Measurements from ENCODE around the gene ZNF668. TPM values are rescaled to one million over a fixed set of nuclear protein-coding genes. Genes with fewer than 3 reads are reported as not detected.

Gene ZNF668
- total and polyA plus RNA-seq, 2 of the 4 experiments (the other 2 are of a cell fraction), result 4.5 to 11.6 TPM

GRCh38 chr16:31063843-31064611, 10.0 kb downstream of the ZNF668 start:
- DNase-seq (no peak), ATAC-seq (ENCODE audit: low read depth) (no peak)
- Histone ChIP-seq H4K8ac (ENCODE audit: low read depth in 2 of 2, low read length in 2 of 2) (peak overlapping the region; percentile 68 to 100), H2BK120ac (ENCODE audit: low read depth, low read length) (peak overlapping the region; percentile 96), H3K14ac (replicated peaks; ENCODE audit: low read depth, low read length) (peak overlapping the region; percentile 98), H3K4ac (ENCODE audit: low read depth, low read length) (peak overlapping the region; percentile 100), H2BK20ac (ENCODE audit: low read depth, low read length) (peak overlapping the region; percentile 92), H3K27ac (ENCODE audit: insufficient read depth, low read length) (peak overlapping the region; percentile 77), H3K4me1 (ENCODE audit: control insufficient read depth, insufficient read depth, low read length) (peaks cover 12% of the 10 kb centered on the region), H3K4me3 (ENCODE audit: insufficient read depth, low read depth, low read length) (no peak overlapping the region), H2AK5ac (ENCODE audit: low read depth, low read length) (peak overlapping the region; percentile 99), H2BK15ac (ENCODE audit: low read depth, low read length) (peak overlapping the region; percentile 96; the same call in 1 of the 3 replicates), H3K4me2 (ENCODE audit: low read depth, low read length) (no peak overlapping the region), H3K9me1 (ENCODE audit: insufficient read depth, low read length) (peaks cover 24% of the 10 kb centered on the region), H3K23ac (ENCODE audit: low read depth, low read length) (peak overlapping the region; percentile 97), H3K36me3 (ENCODE audit: control insufficient read depth, insufficient read depth, low read length) (peaks cover 22% of the 10 kb centered on the region), H3K9me3 (ENCODE audit: control insufficient read depth, insufficient read depth, low read length) (no peaks in the 10 kb centered on the region), H4K20me1 (ENCODE audit: insufficient read depth, low read length) (no peaks in the 10 kb centered on the region; the same call in 1 of the 2 replicates), H2BK5ac (ENCODE audit: low read depth, low read length, poor library complexity, severe bottlenecking) (peak overlapping the region; percentile 77), H3K27me3 (ENCODE audit: control insufficient read depth, insufficient read depth, low read length) (no peaks in the 10 kb centered on the region), H3K56ac (ENCODE audit: extremely low read depth, insufficient read depth, low read length) (peak overlapping the region; percentile 82; the same call in 1 of the 2 replicates), H4K91ac (ENCODE audit: insufficient read depth, low read depth, low read length) (peak overlapping the region; percentile 94), H3K18ac (ENCODE audit: low read depth, low read length) (peak overlapping the region; percentile 31), H3K79me1 (ENCODE audit: low read depth in 1 of 2, low read length in 2 of 2) (peaks cover 32 to 65% of the 10 kb centered on the region in 2 experiments; a peak in 3 of 4 replicates), H4K5ac (ENCODE audit: low read depth, low read length) (peak overlapping the region; percentile 46), H2AFZ (replicated peaks; ENCODE audit: low read length, poor library complexity) (peak overlapping the region; percentile 90), H3K9ac (ENCODE audit: low read depth, low read length) (peak overlapping the region; percentile 55), H2AK9ac (replicated peaks; ENCODE audit: low read depth, low read length, poor library complexity) (peak overlapping the region; percentile 100)
- TF ChIP-seq RAD21 (IDR thresholded peaks at IDR 0.05; ENCODE audit: low read length), result no peak
- no peak for TF ChIP-seq NFE2L2 (IDR thresholded peaks at IDR 0.05; ENCODE audit: low read depth, low read length)
- TF ChIP-seq, protein P1, sequence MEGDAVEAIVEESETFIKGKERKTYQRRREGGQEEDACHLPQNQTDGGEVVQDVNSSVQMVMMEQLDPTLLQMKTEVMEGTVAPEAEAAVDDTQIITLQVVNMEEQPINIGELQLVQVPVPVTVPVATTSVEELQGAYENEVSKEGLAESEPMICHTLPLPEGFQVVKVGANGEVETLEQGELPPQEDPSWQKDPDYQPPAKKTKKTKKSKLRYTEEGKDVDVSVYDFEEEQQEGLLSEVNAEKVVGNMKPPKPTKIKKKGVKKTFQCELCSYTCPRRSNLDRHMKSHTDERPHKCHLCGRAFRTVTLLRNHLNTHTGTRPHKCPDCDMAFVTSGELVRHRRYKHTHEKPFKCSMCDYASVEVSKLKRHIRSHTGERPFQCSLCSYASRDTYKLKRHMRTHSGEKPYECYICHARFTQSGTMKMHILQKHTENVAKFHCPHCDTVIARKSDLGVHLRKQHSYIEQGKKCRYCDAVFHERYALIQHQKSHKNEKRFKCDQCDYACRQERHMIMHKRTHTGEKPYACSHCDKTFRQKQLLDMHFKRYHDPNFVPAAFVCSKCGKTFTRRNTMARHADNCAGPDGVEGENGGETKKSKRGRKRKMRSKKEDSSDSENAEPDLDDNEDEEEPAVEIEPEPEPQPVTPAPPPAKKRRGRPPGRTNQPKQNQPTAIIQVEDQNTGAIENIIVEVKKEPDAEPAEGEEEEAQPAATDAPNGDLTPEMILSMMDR (conservative IDR thresholded peaks at IDR 0.05; ENCODE audit: low read depth, low read length), result no peak
- TF ChIP-seq MAZ (IDR thresholded peaks at IDR 0.05; ENCODE audit: borderline replicate concordance, low read depth, low read length), result no peak
- no peak for TF ChIP-seq POLR2A (IDR thresholded peaks at IDR 0.05; ENCODE audit: low read depth, low read length)
- TF ChIP-seq RFX5 (IDR thresholded peaks at IDR 0.05; ENCODE audit: low read depth, low read length), result no peak
- TF ChIP-seq MAFK (IDR thresholded peaks at IDR 0.05; ENCODE audit: low read depth, low read length), result no peak
- TF ChIP-seq CHD1 (IDR thresholded peaks at IDR 0.05; ENCODE audit: low read depth, low read length), result no peak
- no peak for TF ChIP-seq FOS (IDR thresholded peaks at IDR 0.05; ENCODE audit: low read depth, low read length)
- TF ChIP-seq USF2 (IDR thresholded peaks at IDR 0.05; ENCODE audit: low read depth, low read length), result no peak
- TF ChIP-seq BHLHE40 (IDR thresholded peaks at IDR 0.05; ENCODE audit: low read depth, low read length), result no peak
- no peak for TF ChIP-seq CEBPB (IDR thresholded peaks at IDR 0.05; ENCODE audit: low read depth, low read length)
- no peak for TF ChIP-seq ELK1 (IDR thresholded peaks at IDR 0.05; ENCODE audit: borderline replicate concordance, low read depth, low read length)
- TF ChIP-seq MXI1 (IDR thresholded peaks at IDR 0.05; ENCODE audit: borderline replicate concordance, low read depth, low read length), result no peak
- ChIA-PET POLR2A (ENCODE audit: unreplicated experiment) (no interaction called here), CTCF (interaction anchor here (0.6 kb wide), 1 partner anchor 132 kb away, joined by 5 read pairs; no protein-coding TSS in a partner anchor)
- in situ Hi-C loops (cut with MboI; ENCODE audit: low sequenced_read_pairs), result no loop called here
- intact Hi-C loops (cut with micrococcal nuclease), result no loop called here
- dilution Hi-C loops (cut with HindIII; ENCODE audit: low sequenced_read_pairs, unreplicated experiment), result no loop called here
- no TSS peak for BruUV-seq (replicated peaks)
- WGBS, 2 experiments (ENCODE audit: extremely low coverage in 2 of 2, insufficient read length in 1 of 2), result 96% methylated on average over 36 of the region's 56 CpGs; no CpG with 5 or more reads in 1 of the 2 experiments

Data from IMR-90 (cell line).